HepG2 (cell line): Measurements from ENCODE around the gene RASSF4. TPM values are rescaled to one million over a fixed set of nuclear protein-coding genes. Genes with fewer than 3 reads are reported as not detected.
A peak's percentile ranks its signal among the peaks of the same experiment; 100 is the strongest.

ENCODE experiments used
- SRSF4 ChIP-seq: fragments of 200-400 bp; formaldehyde crosslinking; IDR thresholded peaks from one replicate; pipeline ENCODE4 v1.6.1; 2018; ENCODE audit warnings: mild to moderate bottlenecking, low read depth, low read length, moderate library complexity; ENCODE audit not compliant: poor library complexity, severe bottlenecking
- TMF1 ChIP-seq: sonication (generic); formaldehyde crosslinking; IDR thresholded peaks from 2 replicates; pipeline ENCODE4 v1.8.1; 2022; ENCODE audit warnings: low read depth, missing genetic modification reagents
- ZNF501 ChIP-seq: sonication (generic); formaldehyde crosslinking; IDR thresholded peaks from 2 replicates; pipeline ENCODE4 v1.5.1; 2020; ENCODE audit warnings: mild to moderate bottlenecking, moderate library complexity, missing genetic modification reagents
- ZNF572 ChIP-seq: sonication (generic); formaldehyde crosslinking; IDR thresholded peaks from 2 replicates; pipeline ENCODE4 v1.5.1; 2020; ENCODE audit warnings: mild to moderate bottlenecking, missing genetic modification reagents
- ZNF629 ChIP-seq: sonication (generic); formaldehyde crosslinking; conservative IDR thresholded peaks from 2 replicates; pipeline ENCODE4 v1.5.0; 2020; ENCODE audit warnings: missing genetic modification reagents
- ZNF782 ChIP-seq: sonication (generic); formaldehyde crosslinking; IDR thresholded peaks from 2 replicates; pipeline ENCODE4 v1.4.0; 2020; ENCODE audit warnings: missing genetic modification reagents, mild to moderate bottlenecking, borderline replicate concordance
- polyA plus RNA-seq, 8 experiments: library from polyadenylated mRNA; depleted of rRNA in 3 of 8; stranded (reverse) in 7 of 8; unstranded in 1 of 8; fragments of >200 nt; fragmentation: Illumina TruSeq in 4 of 8; extraction: Trizol in 4 of 8; gene quantifications; 2 replicates each; pipeline versions ENCODE4 v1.2.1 to v1.2.3, GENCODE V29; 2011 to 2016; ENCODE audit warnings: low read depth in 4 of 8, missing spikeins in 1 of 8, mixed read lengths in 1 of 8; ENCODE audit not compliant: insufficient read depth in 1 of 8
- total RNA-seq, 5 experiments: library from RNA; depleted of rRNA; stranded (reverse); fragments of >200 nt; fragmentation: Illumina TruSeq; extraction: Trizol; gene quantifications; 2 replicates each; pipeline ENCODE4 v1.2.3, GENCODE V29; 2016; ENCODE audit warnings: low read depth in 1 of 5
- TF ChIP-seq, protein P1 (sequence below): sonication (generic); formaldehyde crosslinking; IDR thresholded peaks from one replicate; pipeline ENCODE4 v1.5.1; 2020; ENCODE audit warnings: mild to moderate bottlenecking, missing genetic modification reagents; ENCODE audit errors: not compliant biosample characterization
- TF ChIP-seq, protein P2 (sequence below): sonication (generic); formaldehyde crosslinking; IDR thresholded peaks from 2 replicates; pipeline ENCODE4 v1.4.0; 2020; ENCODE audit warnings: missing genetic modification reagents, borderline replicate concordance
- TF ChIP-seq, protein P3 (sequence below): IDR thresholded peaks from 2 replicates; pipeline ENCODE4 v1.4.0; 2020; ENCODE audit warnings: mild to moderate bottlenecking, missing genetic modification reagents
- TF ChIP-seq, protein P4 (sequence below): IDR thresholded peaks from 2 replicates; pipeline ENCODE4 v1.6.1; 2016; ENCODE audit warnings: mild to moderate bottlenecking, missing biosample characterization, missing genetic modification reagents
- TF ChIP-seq, protein P5 (sequence below): sonication (generic); formaldehyde crosslinking; IDR thresholded peaks from 2 replicates; pipeline ENCODE4 v1.5.0; 2020; ENCODE audit warnings: missing genetic modification reagents

Gene RASSF4
- total and polyA plus RNA-seq, 2 of the 13 experiments (the other 11 are each of a cell fraction or from before 2014, with no cell fraction given) = 34.0 to 51.7 TPM

DNA sequence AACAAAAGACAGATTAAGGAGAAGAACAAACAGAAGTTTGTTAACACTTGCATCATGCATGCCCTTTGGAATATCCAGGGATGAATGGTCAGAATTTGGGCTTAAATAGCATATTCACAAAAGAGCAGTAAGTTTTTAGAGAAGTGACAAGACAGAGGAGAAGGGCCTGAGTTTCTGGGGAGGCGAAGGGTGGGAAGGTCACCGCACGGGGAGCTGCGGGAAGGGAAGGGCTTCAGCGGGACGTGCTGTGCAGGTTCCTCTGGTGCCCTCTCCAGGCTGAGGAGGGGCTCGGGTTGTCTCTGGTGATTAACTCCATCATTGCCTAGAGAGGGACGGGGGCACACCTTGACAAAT lies 30.7 kb downstream of the RASSF4 start (continued):
- TF ChIP-seq, protein P1, sequence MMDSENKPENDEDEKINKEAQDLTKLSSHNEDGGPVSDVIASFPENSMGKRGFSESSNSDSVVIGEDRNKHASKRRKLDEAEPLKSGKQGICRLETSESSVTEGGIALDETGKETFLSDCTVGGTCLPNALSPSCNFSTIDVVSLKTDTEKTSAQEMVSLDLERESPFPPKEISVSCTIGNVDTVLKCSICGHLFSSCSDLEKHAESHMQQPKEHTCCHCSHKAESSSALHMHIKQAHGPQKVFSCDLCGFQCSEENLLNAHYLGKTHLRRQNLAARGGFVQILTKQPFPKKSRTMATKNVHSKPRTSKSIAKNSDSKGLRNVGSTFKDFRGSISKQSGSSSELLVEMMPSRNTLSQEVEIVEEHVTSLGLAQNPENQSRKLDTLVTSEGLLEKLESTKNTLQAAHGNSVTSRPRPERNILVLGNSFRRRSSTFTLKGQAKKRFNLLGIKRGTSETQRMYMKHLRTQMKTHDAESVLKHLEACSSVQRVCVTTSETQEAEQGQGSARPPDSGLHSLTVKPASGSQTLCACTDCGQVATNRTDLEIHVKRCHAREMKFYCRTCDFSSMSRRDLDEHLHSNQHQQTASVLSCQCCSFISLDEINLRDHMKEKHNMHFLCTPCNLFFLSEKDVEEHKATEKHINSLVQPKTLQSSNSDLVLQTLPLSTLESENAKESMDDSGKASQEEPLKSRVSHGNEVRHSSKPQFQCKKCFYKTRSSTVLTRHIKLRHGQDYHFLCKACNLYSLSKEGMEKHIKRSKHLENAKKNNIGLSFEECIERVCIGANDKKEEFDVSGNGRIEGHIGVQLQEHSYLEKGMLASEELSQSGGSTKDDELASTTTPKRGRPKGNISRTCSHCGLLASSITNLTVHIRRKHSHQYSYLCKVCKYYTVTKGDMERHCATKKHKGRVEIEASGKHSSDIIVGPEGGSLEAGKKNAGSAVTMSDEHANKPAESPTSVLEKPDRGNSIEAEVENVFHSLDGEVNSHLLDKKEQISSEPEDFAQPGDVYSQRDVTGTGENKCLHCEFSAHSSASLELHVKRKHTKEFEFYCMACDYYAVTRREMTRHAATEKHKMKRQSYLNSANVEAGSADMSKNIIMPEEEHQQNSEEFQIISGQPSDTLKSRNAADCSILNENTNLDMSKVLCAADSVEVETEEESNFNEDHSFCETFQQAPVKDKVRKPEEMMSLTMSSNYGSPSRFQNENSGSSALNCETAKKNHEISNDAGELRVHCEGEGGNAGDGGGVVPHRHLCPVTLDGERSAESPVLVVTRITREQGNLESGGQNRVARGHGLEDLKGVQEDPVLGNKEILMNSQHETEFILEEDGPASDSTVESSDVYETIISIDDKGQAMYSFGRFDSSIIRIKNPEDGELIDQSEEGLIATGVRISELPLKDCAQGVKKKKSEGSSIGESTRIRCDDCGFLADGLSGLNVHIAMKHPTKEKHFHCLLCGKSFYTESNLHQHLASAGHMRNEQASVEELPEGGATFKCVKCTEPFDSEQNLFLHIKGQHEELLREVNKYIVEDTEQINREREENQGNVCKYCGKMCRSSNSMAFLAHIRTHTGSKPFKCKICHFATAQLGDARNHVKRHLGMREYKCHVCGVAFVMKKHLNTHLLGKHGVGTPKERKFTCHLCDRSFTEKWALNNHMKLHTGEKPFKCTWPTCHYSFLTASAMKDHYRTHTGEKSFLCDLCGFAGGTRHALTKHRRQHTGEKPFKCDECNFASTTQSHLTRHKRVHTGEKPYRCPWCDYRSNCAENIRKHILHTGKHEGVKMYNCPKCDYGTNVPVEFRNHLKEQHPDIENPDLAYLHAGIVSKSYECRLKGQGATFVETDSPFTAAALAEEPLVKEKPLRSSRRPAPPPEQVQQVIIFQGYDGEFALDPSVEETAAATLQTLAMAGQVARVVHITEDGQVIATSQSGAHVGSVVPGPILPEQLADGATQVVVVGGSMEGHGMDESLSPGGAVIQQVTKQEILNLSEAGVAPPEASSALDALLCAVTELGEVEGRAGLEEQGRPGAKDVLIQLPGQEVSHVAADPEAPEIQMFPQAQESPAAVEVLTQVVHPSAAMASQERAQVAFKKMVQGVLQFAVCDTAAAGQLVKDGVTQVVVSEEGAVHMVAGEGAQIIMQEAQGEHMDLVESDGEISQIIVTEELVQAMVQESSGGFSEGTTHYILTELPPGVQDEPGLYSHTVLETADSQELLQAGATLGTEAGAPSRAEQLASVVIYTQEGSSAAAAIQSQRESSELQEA = no peak
- TF ChIP-seq, protein P2, sequence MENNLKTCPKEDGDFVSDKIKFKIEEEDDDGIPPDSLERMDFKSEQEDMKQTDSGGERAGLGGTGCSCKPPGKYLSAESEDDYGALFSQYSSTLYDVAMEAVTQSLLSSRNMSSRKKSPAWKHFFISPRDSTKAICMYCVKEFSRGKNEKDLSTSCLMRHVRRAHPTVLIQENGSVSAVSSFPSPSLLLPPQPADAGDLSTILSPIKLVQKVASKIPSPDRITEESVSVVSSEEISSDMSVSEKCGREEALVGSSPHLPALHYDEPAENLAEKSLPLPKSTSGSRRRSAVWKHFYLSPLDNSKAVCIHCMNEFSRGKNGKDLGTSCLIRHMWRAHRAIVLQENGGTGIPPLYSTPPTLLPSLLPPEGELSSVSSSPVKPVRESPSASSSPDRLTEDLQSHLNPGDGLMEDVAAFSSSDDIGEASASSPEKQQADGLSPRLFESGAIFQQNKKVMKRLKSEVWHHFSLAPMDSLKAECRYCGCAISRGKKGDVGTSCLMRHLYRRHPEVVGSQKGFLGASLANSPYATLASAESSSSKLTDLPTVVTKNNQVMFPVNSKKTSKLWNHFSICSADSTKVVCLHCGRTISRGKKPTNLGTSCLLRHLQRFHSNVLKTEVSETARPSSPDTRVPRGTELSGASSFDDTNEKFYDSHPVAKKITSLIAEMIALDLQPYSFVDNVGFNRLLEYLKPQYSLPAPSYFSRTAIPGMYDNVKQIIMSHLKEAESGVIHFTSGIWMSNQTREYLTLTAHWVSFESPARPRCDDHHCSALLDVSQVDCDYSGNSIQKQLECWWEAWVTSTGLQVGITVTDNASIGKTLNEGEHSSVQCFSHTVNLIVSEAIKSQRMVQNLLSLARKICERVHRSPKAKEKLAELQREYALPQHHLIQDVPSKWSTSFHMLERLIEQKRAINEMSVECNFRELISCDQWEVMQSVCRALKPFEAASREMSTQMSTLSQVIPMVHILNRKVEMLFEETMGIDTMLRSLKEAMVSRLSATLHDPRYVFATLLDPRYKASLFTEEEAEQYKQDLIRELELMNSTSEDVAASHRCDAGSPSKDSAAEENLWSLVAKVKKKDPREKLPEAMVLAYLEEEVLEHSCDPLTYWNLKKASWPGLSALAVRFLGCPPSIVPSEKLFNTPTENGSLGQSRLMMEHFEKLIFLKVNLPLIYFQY (CRISPR knock-in tag) = no peak
- TF ChIP-seq ZNF572 (CRISPR knock-in tag) (no peak), SRSF4 (no peak), ZNF782 (CRISPR knock-in tag) (no peak), ZNF501 (CRISPR knock-in tag) (peak; percentile 63; the same call in 1 of the 2 replicates), ZNF629 (CRISPR knock-in tag) (0 out of 2 replicates have a peak, but pooled peaks have one; percentile 22), TMF1 (CRISPR knock-in tag) (no peak)
- TF ChIP-seq, protein P3, sequence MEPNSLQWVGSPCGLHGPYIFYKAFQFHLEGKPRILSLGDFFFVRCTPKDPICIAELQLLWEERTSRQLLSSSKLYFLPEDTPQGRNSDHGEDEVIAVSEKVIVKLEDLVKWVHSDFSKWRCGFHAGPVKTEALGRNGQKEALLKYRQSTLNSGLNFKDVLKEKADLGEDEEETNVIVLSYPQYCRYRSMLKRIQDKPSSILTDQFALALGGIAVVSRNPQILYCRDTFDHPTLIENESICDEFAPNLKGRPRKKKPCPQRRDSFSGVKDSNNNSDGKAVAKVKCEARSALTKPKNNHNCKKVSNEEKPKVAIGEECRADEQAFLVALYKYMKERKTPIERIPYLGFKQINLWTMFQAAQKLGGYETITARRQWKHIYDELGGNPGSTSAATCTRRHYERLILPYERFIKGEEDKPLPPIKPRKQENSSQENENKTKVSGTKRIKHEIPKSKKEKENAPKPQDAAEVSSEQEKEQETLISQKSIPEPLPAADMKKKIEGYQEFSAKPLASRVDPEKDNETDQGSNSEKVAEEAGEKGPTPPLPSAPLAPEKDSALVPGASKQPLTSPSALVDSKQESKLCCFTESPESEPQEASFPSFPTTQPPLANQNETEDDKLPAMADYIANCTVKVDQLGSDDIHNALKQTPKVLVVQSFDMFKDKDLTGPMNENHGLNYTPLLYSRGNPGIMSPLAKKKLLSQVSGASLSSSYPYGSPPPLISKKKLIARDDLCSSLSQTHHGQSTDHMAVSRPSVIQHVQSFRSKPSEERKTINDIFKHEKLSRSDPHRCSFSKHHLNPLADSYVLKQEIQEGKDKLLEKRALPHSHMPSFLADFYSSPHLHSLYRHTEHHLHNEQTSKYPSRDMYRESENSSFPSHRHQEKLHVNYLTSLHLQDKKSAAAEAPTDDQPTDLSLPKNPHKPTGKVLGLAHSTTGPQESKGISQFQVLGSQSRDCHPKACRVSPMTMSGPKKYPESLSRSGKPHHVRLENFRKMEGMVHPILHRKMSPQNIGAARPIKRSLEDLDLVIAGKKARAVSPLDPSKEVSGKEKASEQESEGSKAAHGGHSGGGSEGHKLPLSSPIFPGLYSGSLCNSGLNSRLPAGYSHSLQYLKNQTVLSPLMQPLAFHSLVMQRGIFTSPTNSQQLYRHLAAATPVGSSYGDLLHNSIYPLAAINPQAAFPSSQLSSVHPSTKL (CRISPR knock-in tag) = peak; percentile 71; the same call in 1 of the 2 replicates
- TF ChIP-seq, protein P4, sequence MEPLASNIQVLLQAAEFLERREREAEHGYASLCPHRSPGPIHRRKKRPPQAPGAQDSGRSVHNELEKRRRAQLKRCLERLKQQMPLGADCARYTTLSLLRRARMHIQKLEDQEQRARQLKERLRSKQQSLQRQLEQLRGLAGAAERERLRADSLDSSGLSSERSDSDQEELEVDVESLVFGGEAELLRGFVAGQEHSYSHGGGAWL (CRISPR knock-in tag) = no peak
- TF ChIP-seq, protein P5, sequence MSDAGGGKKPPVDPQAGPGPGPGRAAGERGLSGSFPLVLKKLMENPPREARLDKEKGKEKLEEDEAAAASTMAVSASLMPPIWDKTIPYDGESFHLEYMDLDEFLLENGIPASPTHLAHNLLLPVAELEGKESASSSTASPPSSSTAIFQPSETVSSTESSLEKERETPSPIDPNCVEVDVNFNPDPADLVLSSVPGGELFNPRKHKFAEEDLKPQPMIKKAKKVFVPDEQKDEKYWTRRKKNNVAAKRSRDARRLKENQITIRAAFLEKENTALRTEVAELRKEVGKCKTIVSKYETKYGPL (CRISPR knock-in tag) = 0 out of 2 replicates have a peak, but pooled peaks have one; percentile 50
